ENCODE data around the gene GLYATL1B. TPM values are rescaled to one million over a fixed set of nuclear protein-coding genes. Genes with fewer than 3 reads are reported as not detected.

The GLYATL1B gene
- total and polyA plus RNA-seq, 2 of the 4 experiments (the other 2 are of a cell fraction): not detected

GRCh38 chr11:59053387-59053786, 32.7 kb upstream of the GLYATL1B start:
- no peak overlapping the region for H3K9ac ChIP-seq (ENCODE audit: low read depth, low read length)
- no CpG with 5 or more reads among the region's 2 CpGs for WGBS, 2 experiments (ENCODE audit: extremely low coverage in 2 of 2, insufficient read length in 1 of 2)

More at GRCh38 chr11:59053387-59053786, 32.7 kb upstream of the GLYATL1B start:
- ChIA-PET CTCF (interaction anchor here (0.6 to 1.2 kb wide), 5 partner anchors 9 to 1440 kb away, joined by 3 to 5 read pairs (median 3); no protein-coding TSS in a partner anchor), POLR2A (ENCODE audit: unreplicated experiment) (no interaction called here)
- H3K23ac ChIP-seq (ENCODE audit: low read depth, low read length): no peak overlapping the region
- no peaks in the 10 kb centered on the region for H3K4me1 ChIP-seq (ENCODE audit: control insufficient read depth, insufficient read depth, low read length)
- no peak overlapping the region for H3K4me2 ChIP-seq (ENCODE audit: low read depth, low read length)
- no peaks in the 10 kb centered on the region for H3K9me1 ChIP-seq (ENCODE audit: insufficient read depth, low read length)
- no peak overlapping the region for H3K18ac ChIP-seq (ENCODE audit: low read depth, low read length)
- H3K9me3 ChIP-seq (ENCODE audit: control insufficient read depth, insufficient read depth, low read length): no peaks in the 10 kb centered on the region
- dilution Hi-C loops (cut with HindIII; ENCODE audit: low sequenced_read_pairs, unreplicated experiment): no loop called here
- H2BK15ac ChIP-seq (ENCODE audit: low read depth, low read length): no peak overlapping the region
- no peak overlapping the region for H3K4me3 ChIP-seq (ENCODE audit: insufficient read depth, low read depth, low read length)
- H3K79me1 ChIP-seq (ENCODE audit: low read depth in 1 of 2, low read length in 2 of 2): no peaks in the 10 kb centered on the region
- no peak overlapping the region for H2AK9ac ChIP-seq (replicated peaks; ENCODE audit: low read depth, low read length, poor library complexity)
- no peaks in the 10 kb centered on the region for H3K36me3 ChIP-seq (ENCODE audit: control insufficient read depth, insufficient read depth, low read length)
- TF ChIP-seq CHD1 (IDR thresholded peaks at IDR 0.05; ENCODE audit: low read depth, low read length) (no peak), ELK1 (IDR thresholded peaks at IDR 0.05; ENCODE audit: borderline replicate concordance, low read depth, low read length) (no peak), RAD21 (IDR thresholded peaks at IDR 0.05; ENCODE audit: low read length) (peak; percentile 29; the same call in 1 of the 2 replicates), CTCF (conservative IDR thresholded peaks at IDR 0.05; ENCODE audit: low read depth, low read length) (peak; percentile 53), SMC3 (IDR thresholded peaks at IDR 0.05; ENCODE audit: low read depth, low read length) (peak; percentile 43), FOS (IDR thresholded peaks at IDR 0.05; ENCODE audit: low read depth, low read length) (no peak), MAFK (IDR thresholded peaks at IDR 0.05; ENCODE audit: low read depth, low read length) (no peak)
- H2BK120ac ChIP-seq (ENCODE audit: low read depth, low read length): no peak overlapping the region
- H2AFZ ChIP-seq (replicated peaks; ENCODE audit: low read length, poor library complexity): no peak overlapping the region
- H4K5ac ChIP-seq (ENCODE audit: low read depth, low read length): no peak overlapping the region
- H4K20me1 ChIP-seq (ENCODE audit: insufficient read depth, low read length): no peaks in the 10 kb centered on the region
- BruUV-seq (replicated peaks): no TSS peak
- intact Hi-C loops (cut with micrococcal nuclease): loop anchor here (1.0 kb wide), 2 partner anchors 83 to 105 kb away; no protein-coding TSS in a partner anchor
- H3K56ac ChIP-seq (ENCODE audit: extremely low read depth, insufficient read depth, low read length): no peak overlapping the region
- H3K4ac ChIP-seq (ENCODE audit: low read depth, low read length): no peak overlapping the region
- no peak overlapping the region for H3K27ac ChIP-seq (ENCODE audit: insufficient read depth, low read length)
- in situ Hi-C loops (cut with MboI; ENCODE audit: low sequenced_read_pairs): no loop called here
- no peak overlapping the region for H4K8ac ChIP-seq (ENCODE audit: low read depth in 2 of 2, low read length in 2 of 2)
- H3K14ac ChIP-seq (replicated peaks; ENCODE audit: low read depth, low read length): no peak overlapping the region
- no peak overlapping the region for H2BK5ac ChIP-seq (ENCODE audit: low read depth, low read length, poor library complexity, severe bottlenecking)
- H2AK5ac ChIP-seq (ENCODE audit: low read depth, low read length): no peak overlapping the region
- peak; percentile 69 for ATAC-seq (ENCODE audit: low read depth)
- no peak overlapping the region for H4K91ac ChIP-seq (ENCODE audit: insufficient read depth, low read depth, low read length)
- peak; percentile 49 for DNase-seq
- H3K27me3 ChIP-seq (ENCODE audit: control insufficient read depth, insufficient read depth, low read length): no peaks in the 10 kb centered on the region; the same call in 1 of the 2 replicates
- H2BK20ac ChIP-seq (ENCODE audit: low read depth, low read length): no peak overlapping the region

All from IMR-90 (cell line).